HG03097 (cell line): Measurements from ENCODE around the gene RPS27L.

Experiments
- ATAC-seq: cut with Tn5 transposase; IDR thresholded peaks from one replicate; pipeline ENCODE4 v1.9.1; 2021; ENCODE audit not compliant: unreplicated experiment, low FRiP score

The RPS27L gene

DNA sequence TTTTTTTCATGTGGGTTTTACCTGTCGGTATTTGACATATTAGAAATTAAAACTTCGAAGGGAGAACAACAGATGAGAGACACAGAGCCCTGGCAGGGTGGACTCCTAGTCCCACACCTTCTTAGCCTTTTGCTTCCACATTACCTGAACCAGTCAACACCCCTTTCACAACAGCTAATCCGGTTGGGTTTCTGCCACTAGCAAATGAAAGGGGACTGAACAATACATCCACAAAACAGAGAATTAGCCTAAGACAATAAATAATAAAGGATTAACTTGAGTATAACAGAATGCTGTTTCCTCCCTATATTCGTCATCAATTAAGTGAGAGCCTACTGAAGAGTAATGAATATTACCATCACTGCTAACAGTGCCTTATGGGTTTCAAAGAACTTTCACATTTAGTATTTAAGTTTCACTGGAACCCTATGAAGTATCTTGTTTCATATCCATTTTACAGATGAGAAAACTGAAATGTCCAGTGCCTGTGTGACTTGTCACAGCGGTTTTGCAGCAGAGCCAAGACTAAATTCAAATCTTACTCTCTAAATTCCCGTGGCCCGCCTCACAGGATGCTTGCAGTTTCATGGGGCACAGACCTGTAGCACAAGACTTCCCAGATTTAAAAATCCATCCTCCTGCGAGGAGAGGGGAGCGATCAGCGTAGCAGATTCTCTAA, 31.1 kb upstream of the RPS27L start:
- ATAC-seq = no peak

DNA sequence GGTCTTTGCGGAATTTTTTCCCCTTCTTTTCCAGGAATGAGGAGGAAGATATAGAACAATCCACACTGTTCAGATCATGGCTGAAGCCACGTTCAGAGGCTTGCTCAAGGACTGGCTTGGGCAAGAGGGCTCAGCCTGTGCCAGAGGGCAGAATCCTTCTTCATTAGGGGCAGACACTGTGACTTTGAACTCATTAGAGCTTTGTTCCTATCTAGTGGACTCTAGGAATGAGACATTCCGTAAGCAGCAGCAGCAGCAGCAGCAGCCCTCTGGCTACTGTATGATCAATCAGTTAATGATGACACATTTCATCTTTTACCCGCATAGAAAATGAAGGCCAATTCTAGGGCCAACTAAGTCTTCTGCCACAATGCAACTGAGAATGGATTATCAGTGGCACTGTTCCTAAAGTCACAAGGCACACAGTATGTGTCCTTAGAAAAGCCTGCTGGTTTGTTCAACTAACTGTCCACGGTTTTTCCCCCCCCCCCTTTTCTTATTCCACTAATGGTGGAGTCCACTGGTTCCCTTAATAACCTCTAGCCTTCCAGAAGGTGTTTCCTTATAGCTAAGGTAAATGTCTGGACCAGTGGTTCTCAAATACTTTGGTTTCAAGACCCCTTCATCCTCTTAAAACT, 30.4 kb upstream of the RPS27L start:
- ATAC-seq = no peak

DNA sequence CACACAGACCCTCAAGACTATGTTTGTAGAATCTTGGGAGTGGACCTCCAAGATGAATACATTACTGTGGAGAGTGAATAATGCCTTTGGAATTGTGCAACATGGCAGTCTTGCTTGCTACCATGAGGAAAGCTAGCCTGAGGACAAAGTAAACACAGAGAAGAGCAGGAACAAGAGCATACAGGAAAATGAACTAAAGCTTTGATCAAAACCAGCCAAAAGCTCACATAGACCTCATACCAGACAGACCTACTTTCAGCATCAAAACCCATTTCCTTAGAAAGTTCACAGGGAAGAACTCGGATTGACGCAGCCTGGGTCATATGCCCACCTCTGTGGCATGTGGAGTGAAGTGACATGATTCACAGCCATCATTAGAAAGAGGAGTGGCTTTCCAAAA, 28.8 kb upstream of the RPS27L start:
- ATAC-seq = no peak

DNA sequence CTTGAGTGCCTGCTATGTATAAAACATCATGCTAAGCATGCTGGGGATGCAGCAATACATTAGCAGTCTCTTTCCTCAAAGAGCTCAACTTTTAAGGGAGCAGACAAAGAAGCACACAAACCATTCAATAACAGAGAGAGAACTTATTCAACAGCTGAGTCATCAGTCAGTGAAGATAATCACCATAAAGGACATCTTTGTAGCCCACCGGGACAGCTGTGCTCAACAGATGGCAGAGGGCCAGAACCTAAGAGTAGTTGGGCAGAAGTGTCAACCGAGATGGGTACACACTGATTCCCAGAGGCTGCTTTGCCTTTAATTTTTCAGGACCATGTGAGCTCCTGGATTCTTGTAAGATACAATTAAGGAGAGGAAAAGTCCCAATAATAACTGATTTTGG, 27.9 kb upstream of the RPS27L start:
- ATAC-seq = no peak

DNA sequence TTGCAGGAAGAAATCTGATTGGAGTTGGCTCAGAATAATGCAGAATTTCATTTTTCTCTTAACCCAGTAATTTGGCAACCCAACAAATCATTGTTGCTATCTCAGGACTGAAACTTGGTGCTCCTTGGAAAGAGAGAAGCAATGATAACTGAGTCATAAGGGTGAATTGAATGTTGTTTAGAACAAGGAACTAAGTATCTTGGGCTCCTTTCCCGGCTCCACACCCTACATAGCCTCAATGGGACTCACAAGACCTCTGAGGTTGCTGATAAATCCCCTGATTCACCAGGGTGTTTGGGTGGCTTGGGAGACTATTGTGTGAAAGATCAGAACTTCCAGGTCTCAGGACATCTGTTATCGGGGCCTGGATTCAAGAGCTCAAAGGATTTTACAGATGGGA, 24.4 kb upstream of the RPS27L start:
- no peak for ATAC-seq

DNA sequence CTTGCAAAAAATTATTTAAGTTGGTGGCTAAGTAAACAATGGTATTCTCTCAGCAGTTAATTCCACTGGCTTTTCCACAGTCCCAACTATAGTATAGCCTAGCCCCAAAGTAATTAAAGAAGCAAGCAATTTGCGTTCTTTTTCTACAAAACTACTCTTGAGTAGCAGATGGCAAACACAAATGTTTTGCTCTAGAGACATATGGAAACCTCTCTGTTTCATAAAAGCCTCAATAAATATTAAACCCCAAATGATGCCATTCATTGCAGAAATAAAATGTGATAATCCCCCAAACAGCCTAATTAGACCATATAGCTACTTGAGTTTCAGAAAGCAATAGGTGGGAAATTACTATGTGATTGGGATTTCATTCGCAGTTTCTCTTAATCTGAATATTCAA, 23.5 kb upstream of the RPS27L start:
- no peak for ATAC-seq

DNA sequence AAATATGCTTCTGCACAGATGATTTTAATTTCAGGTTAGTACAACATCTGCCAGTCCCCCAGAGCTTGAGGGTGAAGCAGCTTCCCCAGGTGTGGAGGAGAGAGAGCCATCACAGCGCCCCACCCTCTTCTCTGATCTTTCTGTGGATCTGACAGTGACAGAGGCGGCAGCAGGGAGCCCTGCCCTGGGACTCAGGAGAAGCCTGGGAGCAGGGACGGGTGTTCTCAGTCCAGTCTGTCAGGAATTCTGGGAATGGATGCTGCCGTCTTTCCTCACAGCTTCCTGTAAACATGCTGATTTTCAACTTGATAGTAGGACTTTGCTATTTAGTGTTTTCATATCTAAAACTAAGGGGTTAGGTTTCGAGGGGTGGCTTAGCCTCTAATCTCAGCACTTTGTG, 20.8 kb upstream of the RPS27L start:
- no peak for ATAC-seq

DNA sequence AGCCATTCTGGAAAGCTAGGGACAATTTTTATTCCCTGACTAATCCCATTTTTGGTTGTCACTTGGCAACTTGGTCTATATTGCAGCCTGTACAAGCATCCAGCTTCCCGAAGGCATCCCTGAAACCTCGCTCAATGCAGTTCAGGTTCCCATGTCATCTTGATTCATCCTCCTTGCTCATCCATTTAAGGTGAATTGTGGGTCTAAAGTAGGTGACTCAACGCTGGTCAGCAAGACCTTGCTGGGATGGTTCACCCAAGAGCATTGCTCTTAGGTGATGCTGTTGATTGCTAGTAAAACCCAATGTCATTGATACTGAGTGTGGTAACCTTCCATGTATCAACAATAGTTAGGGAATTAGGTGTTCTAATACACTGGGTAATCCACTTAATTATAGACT, 19.0 kb upstream of the RPS27L start:
- ATAC-seq = no peak

DNA sequence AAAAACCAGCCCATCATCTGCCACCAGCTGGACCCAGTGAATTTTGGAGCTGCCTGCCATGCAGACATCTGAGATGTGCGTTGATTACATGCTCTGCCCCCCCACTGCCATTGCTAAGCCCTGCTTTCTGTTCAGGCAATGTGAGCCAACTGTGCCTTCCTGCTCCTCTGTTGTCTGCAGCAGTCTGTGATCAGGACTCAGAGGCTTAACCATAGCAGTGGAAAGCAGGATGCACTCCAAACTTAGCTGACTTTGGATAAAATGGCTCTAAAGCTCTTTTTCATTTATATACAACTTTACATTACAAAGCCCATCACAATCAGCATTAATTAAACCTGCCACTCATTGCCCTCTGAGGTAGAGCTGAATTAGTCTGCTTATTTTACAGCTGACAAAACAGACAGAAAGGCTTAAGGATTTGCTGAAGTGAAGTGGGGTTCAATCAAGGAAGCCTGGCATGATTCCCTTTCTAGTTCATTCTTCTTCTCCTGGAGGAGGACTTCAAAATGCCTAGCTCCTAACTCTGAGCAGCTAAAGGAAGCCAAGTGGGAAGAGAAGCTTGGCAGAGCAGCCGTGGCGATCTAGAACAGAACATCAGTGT, 15.7 kb upstream of the RPS27L start:
- no peak for ATAC-seq

DNA sequence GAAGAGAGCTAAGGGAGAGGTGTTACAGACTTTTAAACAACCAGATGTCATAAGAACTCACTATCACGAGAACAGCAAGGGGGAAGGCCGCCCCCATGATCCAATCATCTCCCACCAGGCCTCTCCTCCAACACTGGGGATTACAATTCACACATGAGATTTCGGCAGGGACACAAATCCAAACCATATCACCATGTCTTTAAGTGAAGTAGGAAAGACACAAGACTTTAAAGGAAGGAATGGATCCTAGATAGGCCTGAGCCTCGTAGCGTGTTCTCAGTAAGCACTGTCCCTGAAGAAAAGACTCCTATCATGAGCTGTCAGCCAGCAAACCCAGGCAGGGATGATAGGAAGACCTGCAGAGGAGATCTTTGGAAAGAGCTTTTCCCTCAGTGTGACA, 15.1 kb upstream of the RPS27L start:
- ATAC-seq = no peak

DNA sequence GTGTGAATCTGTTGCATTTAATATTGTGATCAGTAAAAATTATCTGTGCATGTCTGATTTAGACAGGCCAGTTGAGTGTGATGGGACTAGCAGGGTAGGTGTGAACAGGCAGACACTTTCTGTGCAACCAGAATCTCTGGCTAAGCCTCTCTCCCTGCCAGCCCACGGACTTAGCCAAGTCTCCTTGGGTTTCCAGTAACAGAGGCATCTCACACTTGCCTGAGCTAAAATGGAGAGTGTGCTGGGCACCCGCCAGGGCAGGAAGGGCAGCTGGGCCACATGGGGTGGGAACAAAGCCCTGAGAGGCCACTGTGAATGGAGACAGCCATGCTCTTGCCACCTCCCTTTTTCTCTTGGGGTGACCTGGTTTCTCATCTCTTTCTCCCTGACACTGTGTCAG, 12.5 kb upstream of the RPS27L start:
- ATAC-seq = no peak

DNA sequence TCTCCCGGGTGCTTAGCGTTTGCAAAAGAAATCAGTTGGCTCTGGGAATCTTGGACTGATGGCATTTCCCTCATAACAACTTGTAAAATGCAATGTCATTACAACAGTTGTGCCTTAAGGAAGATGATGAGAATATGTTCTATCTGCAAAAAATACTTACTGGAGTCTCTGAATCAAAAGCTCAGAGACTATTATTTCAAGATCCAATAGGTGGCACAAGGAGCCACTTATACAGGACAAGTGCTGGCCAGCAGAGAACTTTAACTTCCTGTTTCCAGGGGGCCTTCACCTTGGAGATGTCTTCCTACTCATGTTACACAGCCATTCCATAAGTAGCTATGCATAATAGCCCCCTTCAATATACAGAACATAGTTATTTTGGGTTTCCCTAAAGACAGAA, 8.9 kb upstream of the RPS27L start:
- no peak for ATAC-seq

DNA sequence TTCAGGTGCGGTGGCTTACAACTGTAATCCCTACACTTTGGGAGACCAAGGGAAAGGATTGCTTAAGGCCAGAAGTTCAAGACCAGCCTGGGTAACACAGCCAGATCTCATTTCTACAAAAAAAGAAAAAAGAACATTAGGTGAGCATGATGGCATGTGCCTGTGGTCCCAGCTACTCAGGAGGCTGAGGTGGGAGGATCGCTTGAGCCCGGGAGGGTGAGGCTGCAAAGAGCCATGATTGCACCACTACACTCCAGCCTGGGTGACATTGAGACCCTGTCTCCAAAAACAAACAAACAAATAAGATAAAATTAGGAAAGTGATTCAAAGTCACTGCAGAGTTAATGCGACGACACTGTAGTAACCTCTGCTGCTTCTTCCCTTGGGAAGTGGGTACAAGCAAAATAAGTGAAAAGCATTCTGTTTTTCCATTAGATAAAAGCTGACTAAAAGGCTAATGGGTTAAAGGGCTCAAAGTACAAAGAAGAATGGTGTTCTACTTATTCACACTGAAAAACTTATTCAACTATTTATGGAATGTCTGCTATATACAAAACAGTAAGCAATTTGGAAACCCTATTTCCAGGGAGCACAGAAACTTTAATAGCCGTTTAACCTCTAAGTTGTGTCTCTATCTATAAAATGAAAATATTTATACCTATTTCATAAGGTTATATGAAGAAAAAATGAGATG, 8.0 kb upstream of the RPS27L start:
- no peak for ATAC-seq

DNA sequence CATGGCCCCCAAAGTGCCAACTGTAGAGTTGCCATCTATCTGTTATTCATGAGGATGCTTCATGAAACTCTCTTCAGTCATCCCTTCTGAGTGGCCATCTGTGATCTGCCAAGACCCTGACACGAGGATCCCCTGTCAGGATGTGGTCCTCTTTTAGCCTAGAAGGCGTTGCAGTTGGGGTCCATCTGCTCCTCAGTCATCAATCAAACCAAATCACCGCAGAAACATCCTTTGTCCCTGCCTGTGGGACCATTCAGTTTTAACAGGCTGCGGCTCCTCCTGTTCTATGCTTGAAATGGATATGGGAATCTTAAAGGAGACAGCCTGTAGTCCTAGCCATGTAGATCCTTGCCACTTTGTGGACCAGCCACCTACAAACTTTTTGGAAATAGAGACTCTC, 5.9 kb upstream of the RPS27L start:
- no peak for ATAC-seq

DNA sequence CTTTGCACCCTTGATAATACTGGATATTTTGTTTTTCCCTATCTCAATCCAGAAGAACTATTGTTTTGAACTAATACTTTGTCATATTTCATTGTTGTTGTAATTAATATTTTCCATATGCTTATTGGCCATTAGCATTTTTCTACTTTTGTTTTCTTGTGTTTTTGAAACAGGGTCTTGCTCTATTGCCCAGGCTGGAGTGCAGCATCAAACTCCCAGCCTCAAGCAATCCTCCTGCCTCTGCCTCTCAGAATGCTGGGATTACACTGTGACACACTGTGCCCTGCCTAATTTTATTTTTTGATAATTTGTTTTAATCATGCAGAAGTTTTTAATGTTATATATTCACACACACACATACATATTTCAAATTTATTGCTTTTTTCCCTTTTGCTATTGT, 3.4 kb upstream of the RPS27L start:
- no peak for ATAC-seq

DNA sequence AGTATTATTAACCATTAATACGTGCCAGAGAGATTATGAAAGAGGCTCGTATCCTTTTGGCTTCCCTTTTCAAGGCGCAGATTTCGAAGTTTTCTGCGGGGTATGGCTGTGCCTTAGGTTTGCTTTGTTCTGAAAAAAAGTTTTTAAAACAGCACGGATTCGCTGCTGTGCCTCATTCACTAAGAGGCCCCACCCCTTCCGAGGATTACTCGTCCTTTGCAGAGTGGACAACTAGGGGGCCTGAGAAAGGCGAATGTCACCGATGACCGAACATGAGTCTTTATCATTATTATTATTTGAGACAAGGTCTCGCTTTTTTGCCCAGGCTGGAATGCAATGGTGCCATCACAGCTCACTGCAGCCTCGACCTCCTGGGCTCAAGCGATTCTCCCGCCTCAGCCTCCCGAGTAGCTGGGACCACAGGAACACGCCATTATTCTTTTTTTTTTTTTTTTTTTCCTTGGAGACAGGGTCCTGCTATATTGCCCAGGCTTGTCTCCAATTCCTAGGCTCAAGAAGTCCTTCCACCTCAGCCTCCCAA, 684 bp upstream of the RPS27L start:
- peak; percentile 10 for ATAC-seq

DNA sequence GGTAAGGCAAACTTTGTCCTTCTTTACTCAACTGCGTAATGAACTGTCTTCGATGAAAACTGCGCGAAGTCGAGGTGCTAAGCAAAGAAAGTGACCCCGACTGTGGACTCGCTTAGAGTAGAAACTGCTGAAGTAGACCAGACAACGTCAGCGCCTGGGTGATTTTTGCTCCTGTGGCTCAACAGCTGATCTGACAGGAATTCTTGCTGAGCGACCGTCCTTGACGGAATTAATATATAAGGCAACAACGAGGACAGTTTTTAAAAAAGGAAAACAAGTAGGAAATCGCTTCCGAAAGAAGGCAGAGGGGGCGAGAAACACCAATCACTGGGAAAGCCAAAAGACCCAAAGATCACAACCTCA, 541 bp downstream of the RPS27L start:
- no peak for ATAC-seq

DNA sequence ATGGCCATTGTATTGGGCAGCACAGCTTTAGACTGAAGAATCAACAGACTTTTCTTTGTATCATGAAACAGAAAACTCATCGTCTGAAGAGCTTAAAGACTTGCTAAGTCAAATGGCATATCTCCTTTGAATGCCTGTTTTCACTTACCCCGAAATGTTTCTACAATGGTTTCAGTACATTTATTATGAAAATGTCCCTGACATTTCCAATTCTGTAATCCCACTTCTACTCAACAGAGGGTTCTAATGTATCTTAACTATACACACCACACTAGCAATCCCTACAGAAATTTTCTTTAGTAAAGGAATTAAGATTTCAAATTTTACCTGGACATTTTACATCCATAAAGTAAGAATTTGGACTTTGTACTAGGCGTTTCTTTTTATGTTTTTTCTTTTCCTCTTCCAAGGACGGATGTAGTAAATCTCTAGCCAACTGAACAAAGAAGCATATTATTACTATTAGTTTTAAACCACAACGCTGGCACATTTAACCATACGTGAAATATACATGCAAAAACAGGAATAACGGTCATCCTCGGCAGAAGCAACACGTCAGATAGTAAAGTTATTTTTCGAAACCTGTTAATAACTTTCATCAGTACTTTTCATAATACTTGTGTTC, 1.1 kb downstream of the RPS27L start:
- ATAC-seq = no peak

DNA sequence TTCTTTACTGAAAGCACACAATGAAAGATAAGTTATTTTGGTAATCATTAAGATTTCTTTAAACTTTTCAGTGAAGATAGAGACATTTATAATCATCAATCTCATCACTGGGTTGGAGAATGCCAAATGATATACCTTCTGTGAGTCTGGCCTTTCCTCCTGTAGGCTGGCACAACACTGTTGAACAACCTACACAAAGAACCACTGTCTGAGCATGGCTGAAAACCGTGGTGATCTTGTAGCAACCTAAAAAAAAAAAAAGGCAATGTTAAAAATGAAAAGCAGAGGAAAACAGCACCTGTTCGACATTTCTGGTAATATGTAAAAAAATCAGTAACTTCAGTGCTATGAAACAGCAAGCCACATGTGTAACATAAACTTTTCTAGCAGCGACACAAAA, 1.8 kb downstream of the RPS27L start:
- no peak for ATAC-seq

DNA sequence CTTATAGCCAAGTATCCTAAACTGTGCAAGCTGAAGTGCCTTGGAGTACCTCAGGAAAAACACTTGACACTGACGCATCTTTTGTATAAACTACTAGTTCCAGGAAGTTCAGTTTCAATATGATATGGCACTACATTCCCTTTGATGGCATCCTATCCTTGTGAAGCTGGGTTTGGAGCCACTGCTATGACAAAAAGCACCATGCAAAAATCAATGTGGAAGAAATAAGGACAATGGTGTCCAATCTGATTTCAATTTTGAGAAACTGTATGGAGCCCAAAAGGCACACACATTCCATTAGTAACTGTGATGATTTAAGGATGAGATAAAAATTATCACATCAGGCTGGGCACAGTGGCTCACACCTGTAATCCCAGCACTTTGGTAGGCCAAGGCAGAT, 5.6 kb downstream of the RPS27L start:
- no peak for ATAC-seq

DNA sequence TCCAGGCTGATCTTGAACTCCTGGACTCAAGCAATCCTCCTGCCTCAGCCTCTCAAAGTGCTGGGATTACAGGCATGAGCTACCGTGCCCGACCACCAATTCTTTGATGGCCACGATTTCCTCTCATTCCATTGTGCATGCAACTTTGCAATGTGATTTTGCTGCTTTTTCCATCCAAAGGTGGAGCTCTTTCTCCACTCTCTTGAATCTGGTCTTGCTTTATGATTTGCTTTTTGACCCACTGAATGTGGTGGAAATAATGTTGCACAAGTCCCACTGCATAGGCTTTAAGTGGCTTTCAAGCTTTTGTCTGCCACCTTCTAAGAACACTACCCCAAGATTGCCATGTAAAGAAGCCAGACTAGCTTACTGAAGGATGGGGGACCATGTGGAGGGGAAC, 10.6 kb downstream of the RPS27L start:
- no peak for ATAC-seq
